HG02970 (cell line): ENCODE data around the gene CACNB1.
"Not testable (repeated sequence)": the region's sequence is repeated elsewhere in the genome, so short reads cannot be mapped to it uniquely, and the experiment has no call there.

Source experiments
- ATAC-seq: cut with Tn5 transposase; IDR thresholded peaks from one replicate; pipeline ENCODE4 v1.9.1; 2021; ENCODE audit warnings: mild to moderate bottlenecking, moderate library complexity, moderate number of reproducible peaks; ENCODE audit not compliant: unreplicated experiment, low FRiP score

Gene CACNB1

GRCh38 chr17:39177256-39177655, 20.2 kb downstream of the CACNB1 start:
- no peak for ATAC-seq

- no peak for ATAC-seq
Measured at GRCh38 chr17:39175695-39176093, 21.8 kb downstream of the CACNB1 start.

- ATAC-seq, result no peak
Measured at GRCh38 chr17:39174920-39175694, 22.4 kb downstream of the CACNB1 start.

- ATAC-seq, result no peak
Measured at GRCh38 chr17:39173526-39174274, 23.8 kb downstream of the CACNB1 start.

- ATAC-seq, result no peak
Measured at GRCh38 chr17:39173080-39173479, 24.4 kb downstream of the CACNB1 start.

- ATAC-seq, result no peak
Measured at GRCh38 chr17:39171933-39172332, 25.5 kb downstream of the CACNB1 start.

GRCh38 chr17:39170558-39170957, 26.9 kb downstream of the CACNB1 start:
- no peak for ATAC-seq

GRCh38 chr17:39170109-39170508, 27.4 kb downstream of the CACNB1 start:
- no peak for ATAC-seq

GRCh38 chr17:39169518-39169917, 28.0 kb downstream of the CACNB1 start:
- no peak for ATAC-seq

GRCh38 chr17:39169101-39169500, 28.4 kb downstream of the CACNB1 start:
- ATAC-seq, result no peak

GRCh38 chr17:39168503-39168902, 29.0 kb downstream of the CACNB1 start:
- ATAC-seq, result not testable (repeated sequence)

GRCh38 chr17:39167476-39167875, 30.0 kb downstream of the CACNB1 start:
- no peak for ATAC-seq

- no peak for ATAC-seq
Measured at GRCh38 chr17:39166437-39167335, 30.8 kb downstream of the CACNB1 start.

GRCh38 chr17:39165841-39166349, 31.6 kb downstream of the CACNB1 start, which contains the start of gene ARL5C:
ARL5C (minus strand) TSS chr17:39166161; CDS start chr17:39165760, 401 bp downstream.
- ATAC-seq, result no peak

GRCh38 chr17:39165178-39165840, 32.2 kb downstream of the CACNB1 start:
- ATAC-seq, result no peak

- ATAC-seq, result no peak
Measured at GRCh38 chr17:39164675-39165143, 32.8 kb downstream of the CACNB1 start.

- no peak for ATAC-seq
Measured at GRCh38 chr17:39161962-39162361, 35.5 kb downstream of the CACNB1 start.

- no peak for ATAC-seq
Measured at GRCh38 chr17:39158623-39159022, 38.8 kb downstream of the CACNB1 start.

GRCh38 chr17:39156491-39156890, 41.0 kb downstream of the CACNB1 start:
- no peak for ATAC-seq

- no peak for ATAC-seq
Measured at GRCh38 chr17:39155654-39156053, 41.8 kb downstream of the CACNB1 start.
